Neuronal stem cell (in vitro differentiated cells): ENCODE data around the gene FLOT2.
A peak's percentile ranks its signal among the peaks of the same experiment; 100 is the strongest.
"Not testable (repeated sequence)": the region's sequence is repeated elsewhere in the genome, so short reads cannot be mapped to it uniquely, and the experiment has no call there.

Source experiments
- DNase-seq: peaks from one replicate; pipeline ENCODE4 v3.0.0-alpha.2; 2013; ENCODE audit warnings: low spot score
- H2AFZ ChIP-seq: one replicate; pipeline ENCODE4 v1.6.1; 2013; ENCODE audit warnings: mild to moderate bottlenecking, low read length, inconsistent platforms
- H2AK5ac ChIP-seq: 2 replicates; pipeline ENCODE4 v1.6.1; 2013; ENCODE audit warnings: low read depth, mild to moderate bottlenecking, inconsistent platforms, low read length, moderate library complexity, mixed read lengths
- H2BK120ac ChIP-seq: 2 replicates; pipeline ENCODE4 v1.6.1; 2013; ENCODE audit warnings: low read depth, mild to moderate bottlenecking, inconsistent platforms, low read length, moderate library complexity, mixed read lengths
- H2BK12ac ChIP-seq: one replicate; pipeline ENCODE4 v1.6.1; 2013; ENCODE audit warnings: low read length, inconsistent platforms
- H2BK15ac ChIP-seq: 2 replicates; pipeline ENCODE4 v1.6.1; 2013; ENCODE audit warnings: mild to moderate bottlenecking, low read length, inconsistent platforms, mixed read lengths
- H2BK5ac ChIP-seq: one replicate; pipeline ENCODE4 v1.6.1; 2013; ENCODE audit warnings: inconsistent platforms, mild to moderate bottlenecking, low read length, moderate library complexity
- H3K14ac ChIP-seq: one replicate; pipeline ENCODE4 v1.6.1; 2013; ENCODE audit warnings: low read length, inconsistent platforms
- H3K18ac ChIP-seq: 2 replicates; pipeline ENCODE4 v1.6.1; 2013; ENCODE audit warnings: low read length, inconsistent platforms
- H3K23ac ChIP-seq: 2 replicates; pipeline ENCODE4 v1.6.1; 2013; ENCODE audit warnings: low read depth, mild to moderate bottlenecking, mixed read lengths, low read length, inconsistent platforms; ENCODE audit not compliant: poor library complexity
- H3K27ac ChIP-seq: replicated peaks from 3 replicates; pipeline ENCODE4 v1.5.1; 2013; ENCODE audit warnings: low read length, inconsistent platforms
- H3K27me3 ChIP-seq, 3 experiments: 2 replicates each; pipeline ENCODE4 v1.6.1; 2013; ENCODE audit warnings: low read length in 3 of 3, mild to moderate bottlenecking in 2 of 3, inconsistent platforms in 1 of 3, low read depth in 1 of 3, mixed read lengths in 1 of 3, moderate library complexity in 1 of 3; ENCODE audit not compliant: control insufficient read depth in 3 of 3, insufficient read depth in 3 of 3
- H3K36me3 ChIP-seq, 2 donors: replicated peaks in 1 of 2; 2 replicates each; pipeline ENCODE4 v1.6.1; 2013; ENCODE audit warnings: low read length in 2 of 2; ENCODE audit not compliant: control insufficient read depth in 2 of 2, insufficient read depth in 2 of 2
- H3K4ac ChIP-seq: 2 replicates; pipeline ENCODE4 v1.6.1; 2013; ENCODE audit warnings: inconsistent platforms, mild to moderate bottlenecking, low read length, moderate library complexity
- H3K4me1 ChIP-seq, 2 donors: 1 replicate in 1 of 2; 2 replicates in 1 of 2; pipeline ENCODE4 v1.6.1; 2013; ENCODE audit warnings: low read length in 2 of 2, low read depth in 1 of 2; ENCODE audit not compliant: control insufficient read depth in 2 of 2, insufficient read depth in 1 of 2
- H3K4me2 ChIP-seq: one replicate; pipeline ENCODE4 v1.6.1; 2013; ENCODE audit warnings: mild to moderate bottlenecking, low read length, inconsistent platforms; ENCODE audit not compliant: insufficient read depth, poor library complexity, severe bottlenecking
- H3K4me3 ChIP-seq, 2 donors: 2 replicates each; pipeline ENCODE4 v1.5.1; 2013; ENCODE audit warnings: low read length in 2 of 2, mild to moderate bottlenecking in 2 of 2, inconsistent platforms in 1 of 2, moderate library complexity in 1 of 2
- H3K79me1 ChIP-seq: one replicate; pipeline ENCODE4 v1.6.1; 2013; ENCODE audit warnings: low read depth, mild to moderate bottlenecking, inconsistent platforms, low read length, moderate library complexity
- H3K9ac ChIP-seq: one replicate; pipeline ENCODE4 v1.6.1; 2013; ENCODE audit warnings: mild to moderate bottlenecking, low read depth, low read length, inconsistent platforms; ENCODE audit not compliant: poor library complexity
- H3K9me3 ChIP-seq, 2 donors: replicated peaks in 1 of 2; 2 replicates each; pipeline versions ENCODE3 to v1.6.1; 2013; ENCODE audit warnings: low read length in 2 of 2, mild to moderate bottlenecking in 2 of 2, inconsistent platforms in 1 of 2, low read depth in 1 of 2, mixed read lengths in 1 of 2, moderate library complexity in 1 of 2; ENCODE audit not compliant: control insufficient read depth in 2 of 2, insufficient read depth in 1 of 2
- H4K8ac ChIP-seq: one replicate; pipeline ENCODE4 v1.6.1; 2013; ENCODE audit warnings: low read depth, mild to moderate bottlenecking, inconsistent platforms, low read length, moderate library complexity
- H4K91ac ChIP-seq: one replicate; pipeline ENCODE4 v1.6.1; 2013; ENCODE audit warnings: low read length, low read depth, mild to moderate bottlenecking, inconsistent platforms; ENCODE audit not compliant: poor library complexity
- WGBS, 2 donors: extraction: QIAGEN DNeasy Blood & Tissue Kit; methylation state at CpG; one replicate each; pipeline ENCODE4 v1.1.7; 2013; ENCODE audit warnings: missing lambda C conversion rate in 2 of 2, mixed read lengths in 1 of 2; ENCODE audit not compliant: insufficient read length in 2 of 2, insufficient replicate concordance in 1 of 2; ENCODE audit errors: extremely low coverage in 2 of 2; 5-methylcytosine and 5-hydroxymethylcytosine counted together

The FLOT2 gene

GRCh38 chr17:28896491-28896883 lies 1.0 kb downstream of the FLOT2 start:
- no peak overlapping the region for H3K14ac ChIP-seq
- no peak overlapping the region for H2AK5ac ChIP-seq
- no peak overlapping the region for H3K9ac ChIP-seq
- no peaks in the 10 kb centered on the region for H3K27me3 ChIP-seq
- H2BK5ac ChIP-seq: peak overlapping the region; percentile 82
- peak overlapping the region; percentile 70 for H3K4me2 ChIP-seq
- peak overlapping the region; percentile 69 to 96 for H3K4me3 ChIP-seq
- H2BK15ac ChIP-seq: no peak overlapping the region
- DNase-seq: no peak
- no peak overlapping the region for H3K4ac ChIP-seq
- no peak overlapping the region for H4K8ac ChIP-seq
- no peak overlapping the region for H2BK120ac ChIP-seq
- H2AFZ ChIP-seq: no peak overlapping the region
- H2BK12ac ChIP-seq: no peak overlapping the region
- peaks cover 3% of the 10 kb centered on the region for H3K79me1 ChIP-seq
- H3K9me3 ChIP-seq: no peaks in the 10 kb centered on the region
- no peak overlapping the region for H3K27ac ChIP-seq
- no peak overlapping the region for H3K18ac ChIP-seq
- WGBS, 2 donors: no CpG with 5 or more reads among the region's 5 CpGs
- peaks cover 7 to 16% of the 10 kb centered on the region in 2 donors for H3K4me1 ChIP-seq
- peak overlapping the region; percentile 86 for H3K23ac ChIP-seq
- H3K36me3 ChIP-seq: peaks cover 2 to 39% of the 10 kb centered on the region in 2 donors
- H4K91ac ChIP-seq: no peak overlapping the region

GRCh38 chr17:28895794-28896447 lies 1.6 kb downstream of the FLOT2 start:
- no peak overlapping the region for H3K4ac ChIP-seq
- H3K14ac ChIP-seq: no peak overlapping the region
- peaks cover 3 to 34% of the 10 kb centered on the region in 2 donors for H3K36me3 ChIP-seq
- no peak overlapping the region for H4K8ac ChIP-seq
- peaks cover 3% of the 10 kb centered on the region for H3K79me1 ChIP-seq
- no peak overlapping the region for H3K18ac ChIP-seq
- H3K4me2 ChIP-seq: peak overlapping the region; percentile 70
- H2BK120ac ChIP-seq: no peak overlapping the region
- H3K9ac ChIP-seq: no peak overlapping the region
- H3K9me3 ChIP-seq: no peaks in the 10 kb centered on the region
- H3K23ac ChIP-seq: no peak overlapping the region
- no peak overlapping the region for H2BK12ac ChIP-seq
- DNase-seq: no peak
- no peak overlapping the region for H3K27ac ChIP-seq
- peak overlapping the region in 1 of 2 donors; percentile 69 for H3K4me3 ChIP-seq
- H2BK5ac ChIP-seq: no peak overlapping the region
- H4K91ac ChIP-seq: no peak overlapping the region
- H3K4me1 ChIP-seq: peaks cover 7 to 20% of the 10 kb centered on the region in 2 donors
- WGBS, 2 donors: no CpG with 5 or more reads among the region's 3 CpGs
- H2BK15ac ChIP-seq: no peak overlapping the region
- H3K27me3 ChIP-seq: no peaks in the 10 kb centered on the region
- no peak overlapping the region for H2AFZ ChIP-seq
- no peak overlapping the region for H2AK5ac ChIP-seq

GRCh38 chr17:28893248-28894183 lies 4.0 kb downstream of the FLOT2 start:
- Histone ChIP-seq H3K4me1 (peaks cover 7 to 22% of the 10 kb centered on the region in 2 donors), H3K36me3 (peaks cover 3 to 21% of the 10 kb centered on the region in 2 donors)
- not testable (repeated sequence) for H3K4me3 ChIP-seq, H4K91ac ChIP-seq, H2BK12ac ChIP-seq, H3K4ac ChIP-seq, H2BK120ac ChIP-seq, H3K23ac ChIP-seq, H2AK5ac ChIP-seq, H3K4me2 ChIP-seq, H2AFZ ChIP-seq, H3K9me3 ChIP-seq, DNase-seq, H3K18ac ChIP-seq, H3K27ac ChIP-seq, H3K14ac ChIP-seq, H3K27me3 ChIP-seq, H3K9ac ChIP-seq, H3K79me1 ChIP-seq, H4K8ac ChIP-seq, H2BK5ac ChIP-seq, H2BK15ac ChIP-seq
- WGBS, 2 donors: no CpG with 5 or more reads among the region's 16 CpGs

- H2BK120ac ChIP-seq: no peak overlapping the region
- no peak overlapping the region for H3K27ac ChIP-seq
- H3K4ac ChIP-seq: no peak overlapping the region
- H3K18ac ChIP-seq: no peak overlapping the region
- peaks cover 3% of the 10 kb centered on the region for H3K79me1 ChIP-seq
- DNase-seq: no peak
- H3K14ac ChIP-seq: no peak overlapping the region
- H3K9me3 ChIP-seq: no peaks in the 10 kb centered on the region
- H3K23ac ChIP-seq: peak overlapping the region; percentile 20
- H2BK15ac ChIP-seq: no peak overlapping the region
- H3K4me3 ChIP-seq: no peak overlapping the region
- H3K9ac ChIP-seq: no peak overlapping the region
- H3K27me3 ChIP-seq: no peaks in the 10 kb centered on the region
- H3K4me1 ChIP-seq: peaks cover 7 to 25% of the 10 kb centered on the region in 2 donors
- H3K36me3 ChIP-seq: peaks cover 3 to 27% of the 10 kb centered on the region in 2 donors
- WGBS, 2 donors: no CpG with 5 or more reads among the region's 4 CpGs
- no peak overlapping the region for H3K4me2 ChIP-seq
- no peak overlapping the region for H2AK5ac ChIP-seq
- H4K8ac ChIP-seq: no peak overlapping the region
- no peak overlapping the region for H2BK5ac ChIP-seq
- H2AFZ ChIP-seq: no peak overlapping the region
- H4K91ac ChIP-seq: no peak overlapping the region
- no peak overlapping the region for H2BK12ac ChIP-seq
Measured at GRCh38 chr17:28892024-28892423, 5.5 kb downstream of the FLOT2 start.
